ENCODE results near the gene CFC1.
"Not testable (repeated sequence)": the region's sequence is repeated elsewhere in the genome, so short reads cannot be mapped to it uniquely, and the experiment has no call there.

Gene CFC1

DNA sequence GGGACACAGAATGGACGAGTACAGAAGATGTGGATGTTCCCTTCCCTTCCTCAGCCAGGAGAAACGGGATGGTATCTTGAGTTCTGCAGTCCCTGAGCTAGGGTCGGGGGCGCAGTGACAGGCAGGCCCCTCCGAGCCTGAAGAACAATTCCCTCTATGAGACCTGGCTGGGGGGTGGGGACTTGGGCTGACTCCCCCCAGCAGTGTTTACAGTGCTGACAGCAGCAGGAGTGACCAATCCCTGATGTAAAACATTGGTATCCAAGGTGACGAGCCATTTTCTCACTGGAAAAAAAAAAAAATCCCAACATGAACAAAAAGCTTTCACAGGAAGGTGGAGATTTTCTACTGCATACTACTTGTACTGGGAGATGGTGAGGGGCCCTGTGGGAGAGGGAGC is at the start of gene CFC1:
CFC1 (minus strand) TSS at position 183 of the 400 bp plus-strand sequence. CDS start 288 bp downstream, outside the sequence.
- not testable (repeated sequence) for DNase-seq

DNA sequence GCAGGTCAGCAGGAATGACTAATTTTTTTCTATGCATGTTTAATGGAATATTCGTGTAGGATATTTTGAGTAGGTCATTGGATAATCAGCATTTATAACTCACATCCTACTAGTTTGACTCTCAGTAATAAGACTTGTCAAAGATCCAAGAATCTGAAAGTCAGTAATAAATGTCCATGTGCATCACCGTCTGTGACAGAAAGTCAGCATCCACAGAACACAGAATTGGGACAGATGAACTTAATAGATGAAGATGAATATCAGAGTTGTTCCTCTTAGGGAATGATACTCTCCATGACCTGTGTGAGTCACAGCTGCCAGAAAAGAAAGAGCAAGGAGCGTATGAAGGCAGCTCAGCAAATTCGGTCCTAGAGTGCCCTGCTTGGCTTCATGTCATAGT is 42.3 kb upstream of the CFC1 start:
- DNase-seq = not testable (repeated sequence)

DNA sequence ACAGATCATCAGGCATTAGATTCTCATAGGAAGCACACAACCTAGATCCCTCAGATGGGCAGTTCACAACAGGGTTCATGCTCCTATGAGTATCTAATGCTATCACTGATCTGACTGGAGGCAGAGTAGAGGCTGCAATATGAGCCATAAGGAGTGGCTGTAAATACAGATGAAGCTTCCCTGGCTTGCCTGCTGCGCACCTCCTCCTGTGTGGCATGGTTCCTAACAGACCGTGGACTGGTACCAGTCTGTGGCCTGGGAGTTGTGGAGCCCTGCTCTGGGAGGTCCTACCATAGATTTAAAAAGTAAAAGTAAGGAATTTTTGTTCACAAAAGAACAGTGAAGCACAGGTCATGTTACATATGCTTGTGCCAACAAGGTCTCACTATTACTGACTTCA is 39.6 kb upstream of the CFC1 start:
- not testable (repeated sequence) for DNase-seq

DNA sequence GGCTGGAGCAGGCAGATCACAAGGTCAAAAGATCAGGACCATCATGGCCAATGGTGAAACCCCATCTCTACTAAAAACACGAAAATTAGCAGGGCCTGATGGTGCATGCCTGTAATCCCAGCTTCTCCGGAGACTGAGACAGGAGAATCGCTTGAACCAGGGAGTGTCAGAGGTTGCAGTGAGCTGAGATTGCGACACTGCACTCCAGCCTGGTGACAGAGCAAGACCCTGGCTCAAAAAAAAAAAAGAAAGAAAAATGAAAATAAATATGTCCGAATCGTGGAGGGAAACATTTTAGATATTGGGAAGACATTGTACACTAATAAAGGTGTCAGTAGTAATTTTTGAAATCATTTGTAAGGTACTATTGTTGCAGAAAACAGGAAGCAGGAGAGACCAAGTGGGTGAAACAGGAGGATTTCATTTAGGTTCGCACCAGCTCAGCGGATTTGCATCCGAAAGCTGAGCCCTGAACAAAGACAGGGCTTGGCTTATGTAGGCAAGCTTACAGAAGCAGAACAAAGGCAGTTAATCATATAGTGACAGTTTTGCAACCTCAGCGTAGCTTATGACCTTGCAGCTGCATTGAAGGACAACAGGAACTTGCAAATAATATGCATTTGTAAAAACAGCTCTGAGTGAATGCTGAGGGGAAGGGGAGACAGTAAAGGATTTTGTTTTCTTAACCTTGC is 29.6 kb upstream of the CFC1 start:
- DNase-seq = not testable (repeated sequence)

DNA sequence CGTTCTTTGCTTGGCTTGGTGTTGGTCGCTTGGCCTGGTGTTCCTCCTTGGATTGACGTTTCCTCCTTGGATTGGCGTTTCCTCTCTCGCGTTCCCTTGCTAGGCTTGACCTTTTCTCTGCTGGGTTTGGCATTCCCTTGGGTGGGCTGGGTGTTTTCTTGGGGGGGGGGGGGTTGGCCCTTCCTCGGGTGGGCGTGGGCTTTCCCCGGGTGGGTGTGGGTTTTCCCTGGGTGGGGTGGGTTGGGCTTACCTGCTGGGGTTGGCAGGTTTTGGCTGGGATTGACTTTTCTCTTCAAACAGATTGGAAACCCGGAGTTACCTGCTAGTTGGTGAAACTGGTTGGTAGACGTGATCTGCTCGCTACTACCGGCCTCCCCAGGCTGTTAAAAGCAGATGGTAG is 11.8 kb upstream of the CFC1 start, which contains the start of gene POTEJ:
POTEJ (plus strand) TSS at position 301 of the 400 bp plus-strand sequence; CDS start at position 394, 93 bp downstream.
- not testable (repeated sequence) for DNase-seq

DNA sequence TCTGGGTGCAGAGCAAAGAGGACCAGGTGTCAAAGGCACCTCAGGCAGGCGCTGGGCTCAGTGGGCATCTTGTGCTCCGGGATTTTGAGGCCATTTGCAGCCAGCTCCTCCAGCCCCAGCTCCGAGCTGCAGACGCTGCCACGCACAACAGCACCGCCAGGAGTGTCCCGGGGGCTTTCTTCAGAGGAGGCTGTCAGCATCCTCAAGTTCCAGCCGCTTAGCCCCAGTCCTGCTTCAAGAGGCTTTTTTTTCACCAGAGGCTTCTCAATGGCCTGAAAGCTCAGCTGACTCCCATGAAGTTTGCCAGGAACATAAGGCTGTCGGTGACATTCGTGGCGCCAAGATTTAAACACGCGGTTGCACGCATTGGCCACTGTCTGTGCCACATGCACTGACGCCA is 11.1 kb upstream of the CFC1 start:
- DNase-seq = not testable (repeated sequence)

DNA sequence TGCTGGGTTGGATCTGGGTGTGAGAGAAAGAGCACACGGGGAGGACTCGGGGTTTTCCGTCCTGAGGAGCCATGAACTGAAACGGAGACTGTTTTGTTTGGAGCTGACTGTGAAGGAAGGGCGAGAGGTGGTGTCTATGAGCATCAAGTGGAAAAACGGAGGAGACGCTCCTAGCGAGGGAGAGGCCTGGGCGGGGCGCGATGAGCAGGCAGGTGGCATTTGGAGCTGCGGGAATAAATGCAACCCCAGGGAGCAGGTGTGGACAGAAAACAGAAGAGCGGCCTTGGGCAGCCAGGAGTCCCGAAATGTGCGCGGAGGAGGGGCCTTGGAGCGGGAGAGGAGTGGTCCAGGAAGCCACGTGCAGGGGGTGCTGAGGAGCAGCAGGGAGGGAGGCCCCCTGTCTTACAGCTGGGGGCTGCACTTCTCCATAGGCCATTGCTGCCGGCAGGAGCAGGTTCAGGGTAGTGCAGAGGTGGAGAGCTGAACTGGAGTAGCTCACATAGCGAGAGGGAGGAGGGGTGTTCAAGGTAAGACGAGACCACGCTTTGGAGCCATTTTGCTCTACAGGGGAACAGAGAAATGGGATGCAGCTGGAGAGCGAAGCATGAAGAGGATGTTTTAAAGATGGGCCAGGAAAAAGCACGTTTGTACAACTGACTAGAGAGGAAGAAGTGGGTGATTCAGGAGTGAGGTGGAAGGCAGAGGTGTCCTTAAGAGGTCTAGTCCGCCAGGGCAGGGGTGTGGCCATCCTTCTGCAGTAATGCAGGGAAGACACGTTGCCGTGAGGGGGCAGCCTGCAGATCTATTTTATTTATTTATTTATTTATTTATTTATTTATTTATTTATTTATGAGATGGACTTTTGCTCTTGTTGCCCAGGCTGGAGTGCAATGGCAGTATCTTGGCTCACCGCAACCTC is 9.9 kb upstream of the CFC1 start:
- not testable (repeated sequence) for DNase-seq

DNA sequence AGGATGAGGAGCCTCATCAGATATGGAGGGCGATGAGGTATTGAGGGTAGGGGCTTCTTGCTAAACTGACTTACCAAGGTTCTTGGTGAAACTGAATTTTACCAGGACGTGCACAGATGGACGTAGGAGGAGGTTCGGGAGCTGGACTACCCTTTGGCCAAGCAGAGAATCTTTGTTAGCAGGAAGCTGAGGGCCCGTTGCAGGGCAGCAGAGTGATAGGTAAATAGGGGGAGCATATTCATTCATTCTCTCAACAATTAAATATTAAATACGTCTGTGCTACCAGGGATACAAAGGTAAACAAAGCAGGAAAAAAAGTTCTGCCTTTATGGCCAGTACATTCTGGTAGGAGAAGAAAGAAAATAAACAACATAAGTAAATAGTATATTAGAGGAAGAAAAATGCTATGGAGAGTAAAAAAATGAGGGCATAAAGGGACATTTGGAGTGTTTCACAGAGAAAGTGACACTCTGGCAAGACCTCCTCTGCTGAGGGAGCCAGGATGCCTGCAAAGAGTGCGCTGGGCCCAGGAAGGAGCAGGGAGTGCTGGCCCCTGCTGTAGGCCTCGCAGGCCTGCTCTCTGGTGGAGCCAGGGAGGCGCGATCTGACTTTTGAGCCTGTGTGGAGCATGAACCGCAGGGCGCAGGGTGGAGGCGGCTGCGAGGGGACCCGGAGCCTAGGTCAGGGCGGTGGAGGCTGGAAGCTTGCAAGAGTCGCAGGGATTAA is 9.1 kb upstream of the CFC1 start:
- not testable (repeated sequence) for DNase-seq

DNA sequence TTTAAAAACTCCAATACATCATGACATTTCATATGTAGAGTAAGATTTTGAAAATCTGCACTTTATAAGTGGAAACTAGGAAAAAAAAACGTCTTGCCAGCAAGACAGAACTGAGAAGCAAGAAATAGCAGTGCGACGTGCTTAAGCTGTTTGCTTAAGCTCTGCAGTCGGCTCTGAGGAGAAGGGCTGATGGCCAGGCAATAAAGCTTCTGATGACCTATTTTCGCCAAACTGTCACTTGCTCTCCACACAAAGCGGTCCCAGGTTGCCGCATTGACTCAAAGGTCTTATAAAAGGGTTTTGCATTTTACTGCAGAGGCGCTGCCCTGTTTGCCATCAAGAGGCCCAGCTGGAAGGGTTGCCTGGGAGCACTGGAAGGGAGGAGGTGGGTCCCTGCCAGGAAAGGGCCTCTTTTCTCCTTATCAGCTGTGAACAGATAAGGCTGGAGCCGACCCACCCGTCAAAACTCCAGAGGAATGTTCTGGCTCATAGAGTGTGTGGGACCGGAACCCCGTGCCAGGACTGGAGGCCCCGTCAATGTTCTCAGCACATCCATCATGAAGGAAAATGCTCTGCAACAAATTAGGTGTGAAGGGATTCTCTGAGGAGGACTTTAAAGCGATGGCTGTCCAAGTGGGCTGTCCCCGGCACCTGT is 2.4 kb upstream of the CFC1 start:
- not testable (repeated sequence) for DNase-seq

DNA sequence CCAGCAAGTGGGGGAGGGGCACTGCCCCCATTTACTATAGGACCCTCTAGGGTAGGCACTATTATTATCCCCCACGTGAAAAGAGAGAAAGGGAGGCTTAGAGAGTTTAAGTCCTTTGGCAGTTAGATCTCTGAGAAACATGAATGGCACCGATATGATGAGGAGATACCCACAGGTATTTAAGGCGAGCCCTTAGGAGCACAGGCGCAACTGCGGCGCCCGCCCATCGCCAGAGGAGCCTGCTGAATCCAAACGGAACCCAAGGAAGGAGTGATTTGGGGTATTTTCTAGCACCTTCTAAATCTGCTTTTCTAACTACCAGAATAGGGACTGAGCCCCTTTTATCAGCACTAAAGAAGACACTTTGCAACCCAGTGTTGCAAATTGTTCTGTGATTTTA is 551 bp upstream of the CFC1 start:
- DNase-seq = not testable (repeated sequence)

DNA sequence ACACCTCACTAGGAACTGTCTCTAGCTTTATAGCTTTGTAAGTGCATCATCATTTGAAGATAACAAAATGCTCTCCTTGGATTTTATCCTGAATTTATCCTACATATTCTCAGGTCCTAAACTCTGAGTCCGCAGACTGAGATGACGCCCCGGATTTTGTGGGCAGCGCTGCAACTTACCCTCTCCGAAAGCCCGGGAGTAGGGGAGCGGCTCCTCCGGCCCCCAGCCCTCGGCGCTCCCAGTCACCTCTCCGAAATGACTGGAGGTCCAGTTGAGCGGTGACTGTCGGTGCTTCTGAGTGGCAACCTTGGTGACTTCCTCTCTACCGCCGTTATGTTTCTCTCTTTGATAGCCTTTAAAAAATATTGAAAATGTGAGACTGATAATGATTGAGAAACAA is 912 bp downstream of the CFC1 start:
- not testable (repeated sequence) for DNase-seq

DNA sequence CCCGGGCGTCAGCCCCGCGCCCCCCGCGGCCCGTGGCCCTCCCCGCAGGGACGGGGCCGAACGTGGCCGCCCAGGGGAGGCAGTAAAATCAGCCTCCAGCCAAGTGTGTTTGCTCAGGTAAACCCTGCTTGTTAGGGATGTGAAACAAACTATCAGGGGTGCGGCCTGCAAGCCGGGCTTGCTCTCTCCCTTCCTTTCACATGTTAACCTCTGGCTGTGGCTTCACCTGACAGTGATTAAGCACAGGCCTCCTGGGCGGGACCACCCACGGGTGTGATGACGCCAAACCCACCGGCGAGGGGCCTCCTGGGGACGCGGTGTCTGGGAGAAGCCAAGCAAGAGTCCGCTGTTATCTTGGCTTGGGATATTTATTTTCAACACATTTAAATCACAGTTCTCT is 1.4 kb downstream of the CFC1 start:
- DNase-seq = not testable (repeated sequence)

DNA sequence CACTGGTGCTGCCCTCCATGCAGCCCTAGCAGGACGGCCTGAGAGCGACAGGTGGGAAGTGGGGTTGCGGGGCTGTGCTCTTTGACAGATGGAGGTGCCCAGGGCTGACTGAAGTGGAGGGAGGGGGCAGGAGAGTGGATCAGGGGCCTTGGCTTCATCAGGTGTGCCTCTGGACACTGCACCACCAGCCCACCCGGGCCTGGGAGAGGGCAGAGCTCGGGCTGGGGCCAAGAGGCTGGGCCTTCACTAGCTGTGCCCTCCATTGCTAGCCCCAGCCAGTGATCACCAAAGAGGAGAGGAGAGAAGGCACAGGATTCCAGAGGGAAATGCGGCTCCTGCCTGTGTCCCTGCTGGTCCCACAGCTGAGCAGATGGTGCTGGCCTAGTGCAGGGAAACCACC is 2.6 kb downstream of the CFC1 start:
- not testable (repeated sequence) for DNase-seq

DNA sequence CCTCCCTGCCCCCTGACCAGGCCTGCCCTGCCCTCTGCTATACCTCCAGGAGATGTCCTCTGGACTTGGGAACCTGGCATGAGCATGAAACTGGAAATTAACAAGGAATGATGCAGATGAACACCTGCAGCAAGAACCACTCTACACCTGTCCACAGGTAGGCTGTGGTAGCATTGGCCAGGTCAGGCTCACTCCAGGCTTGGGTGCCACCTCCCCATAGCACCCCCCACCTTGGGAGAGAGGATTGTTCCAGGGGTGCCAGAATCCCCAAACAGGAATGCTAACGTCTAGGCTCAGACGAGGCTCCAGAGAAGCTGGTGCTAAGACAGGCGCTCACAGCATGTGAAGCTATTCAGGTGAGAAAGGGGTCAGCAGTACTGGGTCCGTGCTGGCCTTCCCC is 5.4 kb downstream of the CFC1 start:
- DNase-seq = not testable (repeated sequence)

DNA sequence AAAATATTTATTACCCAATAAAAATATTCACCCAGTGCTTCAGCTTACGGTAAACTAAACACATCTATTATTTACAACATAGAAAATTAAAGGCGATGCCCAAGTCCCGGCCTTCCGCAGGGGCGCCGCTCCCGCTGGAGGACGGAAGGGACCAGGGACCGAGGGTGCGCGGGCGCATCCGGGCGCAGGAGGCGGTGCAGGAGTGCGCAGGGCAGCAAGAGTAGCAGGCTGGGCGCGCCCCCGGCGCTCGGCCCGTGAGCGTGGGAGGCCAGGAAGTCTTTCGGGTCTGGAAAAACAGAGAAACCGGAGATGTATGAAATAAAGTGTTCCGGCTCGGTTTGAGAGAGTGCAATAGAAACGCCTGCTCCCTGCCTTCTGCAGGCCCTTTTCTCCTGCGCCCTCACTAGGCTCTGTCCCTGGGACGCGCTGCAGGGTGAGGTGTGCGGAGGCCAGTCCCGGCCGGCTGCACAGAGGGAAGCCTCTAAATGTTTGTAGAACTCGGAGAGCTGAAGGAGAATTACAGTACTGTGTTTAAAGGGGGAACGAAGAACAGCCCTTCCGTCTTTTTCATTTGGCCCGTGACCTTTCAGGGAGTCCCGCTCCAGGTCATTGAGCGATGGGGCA is 6.5 kb downstream of the CFC1 start:
- not testable (repeated sequence) for DNase-seq

DNA sequence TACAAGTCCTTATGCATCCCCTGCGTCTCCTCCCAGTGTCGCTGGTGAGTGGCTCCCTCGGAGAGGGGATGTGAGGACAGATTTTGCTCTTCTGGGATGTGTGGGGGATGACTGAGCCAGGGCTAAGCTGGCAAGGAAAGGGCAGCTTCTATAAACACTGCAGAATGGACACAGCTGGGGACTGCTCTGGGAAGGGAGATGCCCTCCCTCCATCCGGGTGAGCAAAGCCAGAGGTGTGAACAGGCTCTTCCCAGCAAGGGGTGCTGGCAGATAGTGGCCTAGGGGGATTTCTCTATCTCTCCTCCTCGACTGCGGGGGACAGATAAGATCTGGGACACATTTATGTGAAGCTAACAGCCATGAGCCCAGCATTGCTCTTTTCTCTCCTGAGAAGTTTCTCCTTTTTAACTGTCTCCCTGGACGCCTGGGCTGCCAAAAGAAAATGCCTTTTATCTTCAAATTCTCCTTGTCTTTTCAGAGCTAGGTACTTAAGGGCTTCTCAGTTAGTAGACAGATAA is 8.5 kb downstream of the CFC1 start:
- not testable (repeated sequence) for DNase-seq

DNA sequence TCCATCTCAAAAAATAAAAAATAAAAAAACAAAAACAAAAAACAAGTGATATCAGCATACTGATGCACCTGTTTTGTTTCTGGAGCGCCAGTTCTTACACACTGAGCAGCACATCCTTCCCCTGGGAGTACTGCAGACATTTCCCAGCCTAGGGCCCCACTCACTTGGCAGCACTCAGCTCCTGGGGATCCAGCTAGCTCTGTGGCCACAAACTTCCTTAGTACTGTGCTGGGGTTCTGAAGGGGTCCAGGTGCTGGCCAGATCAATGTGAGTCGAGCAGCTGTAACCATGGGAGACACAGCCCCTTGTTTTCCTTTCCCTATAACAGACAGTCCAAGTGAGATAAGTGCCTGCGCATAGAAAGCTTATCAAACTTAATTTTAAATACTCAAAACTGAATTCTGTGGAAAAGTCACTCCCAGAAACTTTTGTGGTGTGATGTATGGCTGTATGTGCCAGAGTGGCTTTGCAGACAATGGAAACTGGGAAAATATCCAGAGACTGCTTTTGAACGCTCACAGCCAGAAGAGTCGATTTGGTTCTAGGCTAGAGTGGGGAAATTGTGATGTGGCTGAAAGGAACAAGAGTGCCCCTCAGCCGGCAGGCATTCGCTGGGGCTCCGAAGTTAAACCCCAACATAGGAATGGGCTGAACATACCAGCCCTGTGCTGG is 9.1 kb downstream of the CFC1 start:
- DNase-seq = not testable (repeated sequence)

DNA sequence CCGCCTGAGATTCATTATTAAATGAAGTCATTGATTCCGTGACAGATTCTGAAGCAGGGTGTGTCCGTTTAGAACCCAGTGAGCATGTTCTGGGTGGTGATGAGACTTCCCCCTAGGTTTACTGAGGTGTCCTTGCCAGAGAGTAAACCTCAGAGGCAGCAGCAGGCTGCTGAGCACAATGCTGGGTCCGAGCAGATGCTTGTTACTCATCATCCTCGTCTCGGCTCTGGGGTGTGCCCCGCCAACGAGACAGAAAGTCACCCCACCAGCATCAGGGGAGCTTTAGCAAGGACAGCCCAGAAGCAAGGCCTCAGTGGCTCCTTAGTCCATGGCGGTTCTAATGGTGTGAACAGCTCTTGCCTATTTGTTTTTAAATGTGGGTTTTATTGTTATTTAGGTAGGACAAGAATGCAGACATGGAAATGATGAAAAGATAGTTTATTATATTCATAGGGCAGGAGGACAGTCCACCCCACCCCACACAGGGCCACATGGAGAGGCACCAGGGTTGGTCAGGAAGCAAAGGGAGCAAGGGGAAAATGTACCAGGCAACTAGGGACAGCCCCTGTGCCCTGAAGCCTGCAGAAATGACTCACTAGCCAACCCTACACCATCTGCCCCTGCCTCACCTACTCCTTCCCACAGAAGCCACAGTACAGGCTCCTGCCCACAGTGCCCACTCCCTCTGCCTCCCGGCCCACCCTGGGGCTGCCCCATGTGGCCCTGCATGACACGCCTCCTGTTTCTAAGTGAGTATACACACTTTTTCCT is 10.5 kb downstream of the CFC1 start:
- DNase-seq = not testable (repeated sequence)

DNA sequence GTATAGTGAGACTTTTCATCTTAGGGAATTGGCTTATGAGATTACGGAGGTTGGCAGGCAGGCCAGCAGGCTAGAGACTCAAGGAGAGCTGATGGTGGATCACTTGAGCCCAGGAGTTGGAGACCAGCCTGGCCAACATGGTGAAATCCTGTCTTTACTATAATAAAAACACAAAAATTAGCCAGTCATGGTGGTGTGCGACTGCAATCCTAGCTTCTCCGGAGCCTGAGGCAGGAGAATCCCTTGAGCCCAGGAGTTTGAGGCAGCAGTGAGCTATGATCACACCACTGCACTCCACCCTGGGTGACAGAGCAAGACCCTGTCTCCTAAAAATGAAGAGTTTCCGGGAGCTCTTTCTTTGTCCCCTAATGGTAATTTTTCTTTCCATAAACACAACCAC is 14.6 kb downstream of the CFC1 start:
- DNase-seq = not testable (repeated sequence)

DNA sequence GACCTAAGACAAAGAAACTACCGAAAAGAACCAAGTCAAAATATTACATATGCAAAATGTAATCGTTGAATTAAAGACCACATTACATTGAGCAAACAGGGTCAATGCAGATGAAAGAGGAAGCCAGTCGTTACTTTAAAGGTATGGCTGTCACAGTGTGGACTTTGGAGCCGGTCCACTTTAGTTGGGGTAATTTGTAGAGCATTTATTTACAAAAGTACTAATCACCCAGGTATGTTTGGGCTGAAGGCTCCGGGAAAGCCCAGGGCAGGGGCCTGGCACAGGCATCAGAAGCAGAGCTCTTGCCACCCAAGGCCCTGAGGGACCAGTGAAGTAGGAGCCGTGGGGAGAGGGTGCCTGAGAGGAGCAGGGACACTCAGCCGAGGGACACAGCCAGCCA is 15.8 kb downstream of the CFC1 start:
- not testable (repeated sequence) for DNase-seq
